ENCODE data around the gene SPTBN1.
A peak's percentile ranks its signal among the peaks of the same experiment; 100 is the strongest.

The SPTBN1 gene

DNA sequence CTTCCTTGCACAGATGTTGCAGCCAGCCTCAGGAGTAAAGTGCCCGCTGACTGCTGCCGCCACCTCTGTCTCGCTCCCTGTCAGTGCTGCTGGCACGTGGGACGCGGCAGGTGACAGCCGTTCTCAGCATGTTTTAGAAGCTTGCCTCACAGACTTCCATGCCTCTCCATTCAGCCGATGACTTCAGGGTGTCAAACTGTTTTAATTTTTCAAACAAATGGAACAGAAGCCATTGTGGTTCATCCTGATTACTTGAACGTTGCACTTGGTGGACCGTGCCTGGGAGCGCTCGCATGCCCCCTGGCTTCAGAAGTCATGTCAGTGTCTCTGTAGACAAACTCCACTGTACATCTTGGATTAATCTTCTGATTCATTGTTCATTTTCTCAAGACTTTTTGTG, 204.6 kb downstream of the SPTBN1 start:
- DNase-seq = no peak

DNA sequence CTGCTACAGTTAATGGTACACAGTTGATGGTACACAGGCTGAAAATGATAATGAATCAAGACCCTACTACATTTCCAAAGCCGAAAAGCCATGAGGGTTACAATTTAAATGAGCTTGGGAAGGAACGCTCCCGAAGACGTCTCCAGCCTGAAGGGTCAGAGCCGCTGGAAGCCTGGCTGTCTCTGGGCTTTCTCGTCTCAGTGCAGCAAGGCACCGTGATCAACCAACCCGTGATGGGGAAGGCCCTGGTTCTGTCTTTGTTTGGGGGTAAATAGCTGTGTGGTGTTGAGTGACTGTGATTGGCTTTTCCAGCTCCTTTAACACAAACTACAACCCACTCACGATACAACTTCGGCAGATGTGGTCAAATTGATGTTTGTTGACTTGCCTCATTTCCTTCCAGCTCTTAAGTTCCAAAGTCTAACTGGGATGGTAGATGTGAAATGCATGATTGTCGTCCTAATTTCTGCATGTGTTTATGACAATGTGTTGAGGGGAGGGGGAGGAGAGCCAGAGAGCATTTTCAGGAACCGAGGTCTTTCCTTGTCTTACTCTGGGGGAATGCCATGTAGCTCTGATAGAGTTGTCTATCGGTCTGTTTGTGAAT, 207.4 kb downstream of the SPTBN1 start:
- DNase-seq = no peak

DNA sequence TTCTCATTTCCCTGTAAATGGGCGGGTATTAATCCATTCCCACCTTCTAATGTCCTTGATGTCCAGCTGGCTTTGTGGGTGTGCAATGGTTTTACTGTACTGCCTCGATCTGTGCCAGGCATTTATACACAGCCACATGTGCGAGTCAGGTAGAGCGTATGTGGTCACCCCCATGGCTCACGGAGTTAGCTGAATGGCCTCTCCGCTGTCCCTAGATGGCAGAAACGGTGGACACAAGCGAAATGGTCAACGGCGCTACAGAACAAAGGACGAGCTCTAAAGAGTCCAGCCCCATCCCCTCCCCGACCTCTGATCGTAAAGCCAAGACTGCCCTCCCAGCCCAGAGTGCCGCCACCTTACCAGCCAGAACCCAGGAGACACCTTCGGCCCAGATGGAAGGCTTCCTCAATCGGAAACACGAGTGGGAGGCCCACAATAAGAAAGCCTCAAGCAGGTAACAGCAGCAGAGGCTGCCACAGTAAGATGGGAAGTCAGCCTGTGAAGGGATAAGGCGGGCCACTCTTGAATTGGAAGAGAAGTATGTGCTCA, 208.2 kb downstream of the SPTBN1 start:
- DNase-seq = no peak

GRCh38 chr2:54665436-54665856, 209.3 kb downstream of the SPTBN1 start:
- DNase-seq = peak in 5 of 6 experiments; percentile 7 to 38 (median 22)

GRCh38 chr2:54666131-54666633, 210.1 kb downstream of the SPTBN1 start:
- no peak for DNase-seq

GRCh38 chr2:54666634-54667265, 210.6 kb downstream of the SPTBN1 start:
- no peak for DNase-seq

GRCh38 chr2:54667266-54667639, 211.1 kb downstream of the SPTBN1 start:
- DNase-seq = no peak

DNA sequence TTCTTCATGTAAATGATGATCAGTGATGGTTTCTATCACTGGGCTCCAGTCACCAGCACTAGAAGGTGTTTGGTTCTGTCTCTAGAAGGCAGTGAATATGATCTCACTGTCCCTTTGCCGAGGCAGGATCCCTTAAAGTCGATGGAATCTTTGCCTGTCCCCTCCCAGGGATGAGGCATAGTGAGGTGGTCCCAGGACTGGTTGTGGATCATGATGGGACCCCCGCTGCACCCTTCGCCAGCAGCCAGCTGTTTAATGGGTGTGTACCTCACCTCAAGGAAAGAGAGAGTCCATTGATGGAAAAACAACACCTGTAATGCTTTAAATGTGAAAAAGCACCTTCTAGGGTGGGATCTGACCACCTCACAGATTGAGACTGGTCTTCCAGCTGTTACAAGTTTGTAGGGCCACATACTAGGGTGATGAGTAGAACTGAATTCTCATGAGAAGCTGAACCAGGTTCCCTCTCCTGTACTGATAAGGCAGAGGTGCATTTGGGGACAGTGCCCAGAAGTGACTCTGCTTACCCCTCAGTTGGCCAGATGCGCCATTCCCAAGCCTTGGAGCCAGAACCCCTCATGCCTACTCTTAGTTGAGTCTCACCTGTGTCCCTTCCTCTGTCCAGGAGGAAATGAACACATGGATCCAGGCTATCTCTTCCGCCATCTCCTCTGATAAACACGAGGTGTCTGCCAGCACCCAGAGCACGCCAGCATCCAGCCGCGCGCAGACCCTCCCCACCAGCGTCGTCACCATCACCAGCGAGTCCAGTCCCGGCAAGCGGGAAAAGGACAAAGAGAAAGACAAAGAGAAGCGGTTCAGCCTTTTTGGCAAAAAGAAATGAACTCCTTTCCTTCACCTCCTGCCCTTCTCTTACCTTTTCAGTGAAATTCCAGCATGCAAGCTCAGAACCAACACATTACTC, 211.9 kb downstream of the SPTBN1 start:
- DNase-seq = no peak

GRCh38 chr2:54668711-54669110, 212.6 kb downstream of the SPTBN1 start:
- DNase-seq = no peak

DNA sequence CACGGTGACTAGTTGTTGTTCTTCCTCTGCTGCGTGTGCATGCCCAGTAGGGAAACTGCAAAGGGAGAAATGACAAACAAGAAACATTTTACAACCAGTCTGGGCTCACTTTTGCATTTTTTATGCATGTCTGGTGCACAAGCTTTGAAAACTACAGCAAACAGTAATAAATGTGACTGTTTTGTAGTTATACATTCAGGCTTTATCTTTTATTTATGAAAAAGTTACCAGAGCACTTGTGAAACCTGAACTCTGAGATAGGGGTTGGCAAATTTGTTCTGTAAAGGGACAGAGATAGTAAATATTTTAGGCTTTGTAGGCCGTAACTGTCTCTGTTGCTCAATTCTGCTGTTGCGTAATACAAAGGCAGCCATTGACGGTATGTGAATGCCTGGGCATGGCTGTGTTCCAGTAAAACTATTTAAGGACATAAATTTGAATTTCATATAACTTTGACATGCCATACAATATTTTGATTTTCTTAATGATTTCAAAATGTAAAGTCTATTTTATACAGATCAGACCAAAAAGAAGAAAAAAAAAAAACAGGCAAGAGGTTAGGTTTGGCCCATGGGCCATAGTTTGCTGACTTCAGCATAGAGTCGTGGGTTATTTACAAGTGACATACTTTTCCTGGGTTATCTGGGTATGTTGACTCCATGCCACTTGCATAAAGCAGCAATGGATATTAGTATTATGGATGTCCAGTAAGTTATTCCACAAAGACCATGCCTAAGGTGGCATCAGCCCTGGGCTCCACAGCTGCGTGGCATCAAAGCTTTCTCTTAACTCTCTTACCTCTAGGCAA, 213.8 kb downstream of the SPTBN1 start:
- no peak for DNase-seq

- no peak for DNase-seq
Measured at GRCh38 chr2:54670485-54671009, 214.4 kb downstream of the SPTBN1 start.

DNA sequence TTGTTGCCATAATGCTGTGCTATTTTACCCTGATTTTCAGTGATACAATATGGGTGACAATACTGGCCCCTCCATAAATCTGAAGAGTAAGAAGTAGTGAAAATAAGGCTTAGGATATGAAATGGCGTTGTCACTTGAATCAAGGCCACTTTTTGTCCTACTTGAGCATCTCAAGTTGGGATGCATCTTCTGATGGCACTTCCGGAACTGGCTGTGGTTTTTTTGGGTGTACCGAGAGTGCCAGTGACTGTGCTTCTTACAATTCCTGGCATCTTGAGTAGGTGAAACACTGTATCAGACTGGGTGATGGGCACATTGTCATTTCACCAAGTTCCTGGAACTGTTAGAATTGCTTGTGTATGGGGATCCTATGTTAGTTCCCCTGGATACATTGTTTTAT, 214.9 kb downstream of the SPTBN1 start:
- no peak for DNase-seq

GRCh38 chr2:54671875-54672589, 215.9 kb downstream of the SPTBN1 start:
- DNase-seq = no peak

GRCh38 chr2:54672590-54673456, 216.7 kb downstream of the SPTBN1 start:
- no peak for DNase-seq

- peak in 3 of 6 experiments; percentile 2 to 24 (median 22) for DNase-seq
Measured at GRCh38 chr2:54673501-54673998, 217.4 kb downstream of the SPTBN1 start.

DNA sequence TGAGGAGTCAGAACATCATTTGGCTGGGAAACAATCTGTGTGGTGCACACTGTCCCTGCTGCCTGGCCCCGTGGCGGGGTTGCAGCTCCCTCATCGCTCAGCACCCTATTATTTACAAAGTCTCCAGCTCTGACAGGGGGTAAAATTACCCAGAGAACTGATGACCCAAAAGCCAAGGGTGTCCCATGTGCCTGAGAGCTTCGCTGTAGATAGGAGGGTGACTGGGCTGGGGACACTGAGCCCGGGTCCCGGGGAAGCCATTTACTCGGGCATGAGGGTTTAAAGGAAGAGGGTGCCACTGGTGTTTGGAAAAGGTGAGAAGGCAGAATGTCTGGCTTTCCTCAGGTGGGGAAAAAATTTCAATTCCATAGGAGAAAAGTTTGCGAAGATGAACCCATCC, 219.2 kb downstream of the SPTBN1 start:
- no peak for DNase-seq

DNA sequence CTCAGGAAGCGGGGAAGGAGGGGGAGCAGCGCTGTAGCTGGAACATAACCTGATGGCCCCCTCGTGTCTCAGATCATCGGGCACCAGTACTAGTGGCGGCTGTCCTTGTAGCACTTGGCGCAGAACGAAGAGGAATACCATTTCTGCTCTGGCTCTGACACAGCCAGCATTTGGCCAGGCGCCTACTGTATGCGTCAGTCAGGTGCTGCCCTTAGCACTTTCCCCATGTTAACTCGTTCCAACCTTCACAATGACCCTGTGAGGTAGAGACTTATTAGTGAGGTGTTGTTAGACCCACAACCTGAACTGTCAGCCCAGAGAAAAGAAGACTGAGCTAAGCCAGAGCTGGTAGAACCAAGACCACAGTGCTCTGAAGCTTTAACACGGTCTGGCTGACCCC, 219.6 kb downstream of the SPTBN1 start:
- no peak for DNase-seq

DNA sequence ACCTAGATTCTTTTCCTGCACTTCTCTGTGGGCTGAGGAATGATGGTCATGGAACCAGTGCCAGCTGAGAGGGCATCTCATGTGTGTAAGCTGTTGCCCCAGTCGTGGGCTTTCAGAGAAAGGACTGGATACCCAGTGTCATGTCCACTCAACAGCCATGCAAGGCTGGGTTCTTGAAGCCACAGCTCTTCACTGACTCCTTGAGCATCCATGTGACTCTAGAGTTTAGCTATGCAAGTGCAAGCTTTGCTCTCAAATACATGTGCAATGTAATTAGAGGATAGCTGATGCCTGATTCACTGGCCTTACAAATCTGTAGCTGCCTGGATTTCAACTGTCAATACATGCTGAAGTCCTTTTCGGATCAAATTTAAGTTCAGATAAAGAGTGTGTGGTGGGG, 220.5 kb downstream of the SPTBN1 start:
- no peak for DNase-seq

- DNase-seq = no peak
Measured at GRCh38 chr2:54677476-54678265, 221.5 kb downstream of the SPTBN1 start.

Measured in stimulated activated naive CD4-positive, alpha-beta T cell (primary cell).